ENCODE measurements around the gene DNAJB6.

DNAJB6 gene

GRCh38 chr7:157437519-157438061 lies 100.8 kb downstream of the DNAJB6 start:
- TF ChIP-seq, protein P1, sequence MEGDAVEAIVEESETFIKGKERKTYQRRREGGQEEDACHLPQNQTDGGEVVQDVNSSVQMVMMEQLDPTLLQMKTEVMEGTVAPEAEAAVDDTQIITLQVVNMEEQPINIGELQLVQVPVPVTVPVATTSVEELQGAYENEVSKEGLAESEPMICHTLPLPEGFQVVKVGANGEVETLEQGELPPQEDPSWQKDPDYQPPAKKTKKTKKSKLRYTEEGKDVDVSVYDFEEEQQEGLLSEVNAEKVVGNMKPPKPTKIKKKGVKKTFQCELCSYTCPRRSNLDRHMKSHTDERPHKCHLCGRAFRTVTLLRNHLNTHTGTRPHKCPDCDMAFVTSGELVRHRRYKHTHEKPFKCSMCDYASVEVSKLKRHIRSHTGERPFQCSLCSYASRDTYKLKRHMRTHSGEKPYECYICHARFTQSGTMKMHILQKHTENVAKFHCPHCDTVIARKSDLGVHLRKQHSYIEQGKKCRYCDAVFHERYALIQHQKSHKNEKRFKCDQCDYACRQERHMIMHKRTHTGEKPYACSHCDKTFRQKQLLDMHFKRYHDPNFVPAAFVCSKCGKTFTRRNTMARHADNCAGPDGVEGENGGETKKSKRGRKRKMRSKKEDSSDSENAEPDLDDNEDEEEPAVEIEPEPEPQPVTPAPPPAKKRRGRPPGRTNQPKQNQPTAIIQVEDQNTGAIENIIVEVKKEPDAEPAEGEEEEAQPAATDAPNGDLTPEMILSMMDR (IDR thresholded peaks at IDR 0.05), result no peak

GRCh38 chr7:157438121-157439025 lies 101.6 kb downstream of the DNAJB6 start:
- TF ChIP-seq, protein P1 (IDR thresholded peaks at IDR 0.05), result no peak

- TF ChIP-seq, protein P1 (IDR thresholded peaks at IDR 0.05), result no peak
Observed at GRCh38 chr7:157439149-157439548, 102.3 kb downstream of the DNAJB6 start.

- TF ChIP-seq, protein P1 (IDR thresholded peaks at IDR 0.05), result no peak
Observed at GRCh38 chr7:157439761-157440160, 103.0 kb downstream of the DNAJB6 start.

- TF ChIP-seq, protein P1 (IDR thresholded peaks at IDR 0.05), result no peak
Observed at GRCh38 chr7:157440346-157441022, 103.7 kb downstream of the DNAJB6 start.

DNA sequence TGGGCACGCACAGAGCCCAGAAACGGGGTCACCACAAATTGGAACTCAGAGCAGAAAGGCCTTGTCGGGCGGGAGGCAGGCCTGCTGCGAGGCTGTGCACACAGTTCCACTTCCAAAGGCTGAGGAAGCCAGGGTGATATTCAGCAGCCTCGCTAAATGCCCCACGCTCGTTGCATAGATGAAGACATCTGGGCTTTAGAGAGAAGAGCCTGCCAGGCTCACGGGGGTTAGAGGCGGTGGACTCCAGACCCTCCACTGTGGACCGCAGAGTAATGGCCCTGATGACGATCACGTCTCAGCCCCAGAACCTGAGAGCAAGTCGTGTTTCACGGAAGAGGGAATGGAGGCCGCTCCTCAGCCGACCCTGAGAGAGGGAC lies 104.2 kb downstream of the DNAJB6 start:
- TF ChIP-seq, protein P1 (IDR thresholded peaks at IDR 0.05), result no peak

DNA sequence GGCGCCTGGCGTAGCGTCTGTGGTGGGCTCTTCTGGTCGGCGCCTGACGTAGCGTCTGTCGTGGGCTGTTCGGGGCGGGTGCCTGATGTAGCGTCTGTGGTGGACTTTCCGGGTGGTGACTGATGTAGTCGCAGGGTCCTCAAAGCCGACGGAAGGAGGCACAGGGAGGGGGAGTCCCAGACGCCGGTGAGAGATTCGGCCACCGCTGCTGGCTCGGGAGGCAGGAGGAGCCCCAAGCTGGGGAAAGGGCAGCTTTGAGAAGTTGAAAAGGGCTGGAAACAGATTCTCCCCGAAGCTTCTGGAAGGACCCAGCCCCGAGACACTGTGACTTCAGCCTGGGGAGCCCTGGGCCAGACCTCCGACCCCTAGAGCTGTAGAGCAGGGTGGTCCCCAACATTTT lies 105.7 kb downstream of the DNAJB6 start:
- TF ChIP-seq, protein P1 (IDR thresholded peaks at IDR 0.05), result no peak
